H9 (cell line): Measurements from ENCODE around the gene SUPT3H. TPM values are rescaled to one million over a fixed set of nuclear protein-coding genes. Genes with fewer than 3 reads are reported as not detected.

ENCODE experiments used
- DNase-seq: peaks from one replicate; pipeline ENCODE4 v3.0.0-alpha.2; 2017
- H2AFZ ChIP-seq: one replicate; pipeline ENCODE4 v1.6.1; 2013; ENCODE audit warnings: mild to moderate bottlenecking, low read length, control low read depth, moderate library complexity
- H2AK5ac ChIP-seq: 2 replicates; pipeline ENCODE4 v1.6.1; 2013; ENCODE audit warnings: low read length, control low read depth, mixed read lengths; ENCODE audit not compliant: insufficient read length
- H2BK120ac ChIP-seq: one replicate; pipeline ENCODE4 v1.6.1; 2013; ENCODE audit warnings: low read depth, mild to moderate bottlenecking, low read length, control low read depth, inconsistent platforms; ENCODE audit not compliant: poor library complexity, severe bottlenecking
- H2BK12ac ChIP-seq: 2 replicates; pipeline ENCODE4 v1.6.1; 2013; ENCODE audit warnings: low read length, control low read depth, mixed read lengths, low read depth; ENCODE audit not compliant: insufficient read length
- H2BK15ac ChIP-seq: 2 replicates; pipeline ENCODE4 v1.6.1; 2013; ENCODE audit warnings: low read depth, low read length, control low read depth
- H2BK20ac ChIP-seq: one replicate; pipeline ENCODE4 v1.6.1; 2013; ENCODE audit warnings: low read depth, mild to moderate bottlenecking, low read length, control low read depth, inconsistent platforms; ENCODE audit not compliant: poor library complexity, severe bottlenecking
- H2BK5ac ChIP-seq: 2 replicates; pipeline ENCODE4 v1.6.1; 2013; ENCODE audit warnings: low read length, control low read depth, mixed read lengths; ENCODE audit not compliant: insufficient read length
- H3K14ac ChIP-seq: 2 replicates; pipeline ENCODE4 v1.6.1; 2013; ENCODE audit warnings: low read length, control low read depth; ENCODE audit not compliant: insufficient read depth
- H3K18ac ChIP-seq: 2 replicates; pipeline ENCODE4 v1.6.1; 2013; ENCODE audit warnings: low read depth, mild to moderate bottlenecking, mixed read lengths, low read length, control low read depth; ENCODE audit not compliant: insufficient read length
- H3K23ac ChIP-seq: 2 replicates; pipeline ENCODE4 v1.6.1; 2013; ENCODE audit warnings: low read length, control low read depth, mixed read lengths, low read depth; ENCODE audit not compliant: insufficient read length
- H3K23me2 ChIP-seq: 2 replicates; pipeline ENCODE4 v1.6.1; 2013; ENCODE audit warnings: low read depth, mild to moderate bottlenecking, mixed read lengths, low read length, control low read depth; ENCODE audit not compliant: insufficient read length, poor library complexity, severe bottlenecking
- H3K27ac ChIP-seq: 2 replicates; pipeline ENCODE4 v1.5.1; 2013; ENCODE audit warnings: low read length, control low read depth, mixed read lengths, low read depth; ENCODE audit not compliant: insufficient read length
- H3K27me3 ChIP-seq: 2 replicates; pipeline ENCODE4 v1.6.1; 2013; ENCODE audit warnings: low read length, control low read depth, inconsistent platforms; ENCODE audit not compliant: insufficient read depth
- H3K4ac ChIP-seq: 2 replicates; pipeline ENCODE4 v1.6.1; 2013; ENCODE audit warnings: low read depth, mild to moderate bottlenecking, control low read depth, inconsistent platforms, low read length, moderate library complexity
- H3K4me1 ChIP-seq: 2 replicates; pipeline ENCODE4 v1.6.1; 2013; ENCODE audit warnings: low read length, control low read depth, inconsistent platforms; ENCODE audit not compliant: insufficient read depth
- H3K4me2 ChIP-seq: 2 replicates; pipeline ENCODE4 v1.6.1; 2013; ENCODE audit warnings: low read length, control low read depth, mixed read lengths; ENCODE audit not compliant: insufficient read length, insufficient read depth
- H3K56ac ChIP-seq: 2 replicates; pipeline ENCODE4 v1.6.1; 2013; ENCODE audit warnings: low read depth, mild to moderate bottlenecking, mixed read lengths, low read length, control low read depth; ENCODE audit not compliant: insufficient read length
- H3K79me1 ChIP-seq: 2 replicates; pipeline ENCODE4 v1.6.1; 2013; ENCODE audit warnings: low read depth, mild to moderate bottlenecking, moderate library complexity, low read length, control low read depth, inconsistent platforms; ENCODE audit not compliant: insufficient read depth, poor library complexity, severe bottlenecking
- H3K79me2 ChIP-seq: 2 replicates; pipeline ENCODE4 v1.6.1; 2013; ENCODE audit warnings: low read length, control low read depth, inconsistent platforms; ENCODE audit not compliant: insufficient read depth
- H3K9ac ChIP-seq: 2 replicates; pipeline ENCODE4 v1.6.1; 2013; ENCODE audit warnings: low read length, control low read depth, mixed read lengths; ENCODE audit not compliant: insufficient read length; ENCODE audit errors: extremely low read depth
- H3K9me3 ChIP-seq: one replicate; pipeline ENCODE4 v1.6.1; 2013; ENCODE audit warnings: low read depth, low read length, inconsistent platforms; ENCODE audit not compliant: control insufficient read depth
- H3T11ph ChIP-seq: one replicate; pipeline ENCODE4 v1.6.1; 2013; ENCODE audit warnings: mild to moderate bottlenecking, low read length, control low read depth, inconsistent platforms
- H4K20me1 ChIP-seq: one replicate; pipeline ENCODE4 v1.6.1; 2013; ENCODE audit not compliant: control insufficient read depth, insufficient read length, insufficient read depth
- H4K5ac ChIP-seq: 2 replicates; pipeline ENCODE4 v1.6.1; 2013; ENCODE audit warnings: low read depth, mild to moderate bottlenecking, mixed read lengths, low read length, control low read depth; ENCODE audit not compliant: insufficient read length
- H4K8ac ChIP-seq: replicated peaks from 2 replicates; pipeline ENCODE4 v1.6.1; 2013; ENCODE audit warnings: low read length, control low read depth, mixed read lengths, low read depth; ENCODE audit not compliant: insufficient read length
- H4K91ac ChIP-seq: 2 replicates; pipeline ENCODE4 v1.6.1; 2013; ENCODE audit warnings: low read depth, mild to moderate bottlenecking, moderate library complexity, mixed read lengths, low read length, control low read depth; ENCODE audit not compliant: insufficient read length
- H3K27ac Mint-ChIP-seq, 3 experiments: 2 replicates in 2 of 3; 3 replicates in 1 of 3; pipeline ENCODE4 v1.8.0; 2020 to 2021; ENCODE audit warnings: mixed read lengths in 3 of 3, mild to moderate bottlenecking in 1 of 3, moderate library complexity in 1 of 3
- H3K27me3 Mint-ChIP-seq: 2 replicates; pipeline ENCODE4 v1.8.0; 2021; ENCODE audit warnings: low read depth, mild to moderate bottlenecking, moderate library complexity, mixed read lengths
- H3K36me3 Mint-ChIP-seq, 3 experiments: 2 replicates in 2 of 3; 3 replicates in 1 of 3; pipeline ENCODE4 v1.8.0; 2020 to 2021; ENCODE audit warnings: low read depth in 3 of 3, mixed read lengths in 3 of 3; ENCODE audit not compliant: insufficient read depth in 1 of 3
- H3K4me1 Mint-ChIP-seq, 2 experiments: 2 replicates each; pipeline ENCODE4 v1.8.0; 2020; ENCODE audit warnings: mixed read lengths in 2 of 2
- H3K4me3 Mint-ChIP-seq, 2 experiments: 2 replicates in 1 of 2; 3 replicates in 1 of 2; pipeline ENCODE4 v1.8.0; 2020 to 2021; ENCODE audit warnings: mild to moderate bottlenecking in 2 of 2, mixed read lengths in 2 of 2, moderate library complexity in 1 of 2
- H3K9me3 Mint-ChIP-seq, 2 experiments: 2 replicates in 1 of 2; 3 replicates in 1 of 2; pipeline ENCODE4 v1.8.0; 2020; ENCODE audit warnings: mild to moderate bottlenecking in 2 of 2, mixed read lengths in 2 of 2, moderate library complexity in 1 of 2
- CTCF ChIP-seq: fragments of 200-600 bp; sonication (generic); conservative IDR thresholded peaks from 3 replicates; pipeline ENCODE4 v1.8.0; 2021; ENCODE audit warnings: antibody characterized with exemption, mild to moderate bottlenecking
- WGBS: extraction: QIAGEN DNeasy Blood & Tissue Kit; methylation state at CpG from one replicate; pipeline ENCODE4 v1.1.7; 2013; ENCODE audit warnings: missing lambda C conversion rate, low lambda C conversion rate, mixed read lengths; ENCODE audit not compliant: insufficient read length; ENCODE audit errors: extremely low coverage; 5-methylcytosine and 5-hydroxymethylcytosine counted together
- total RNA-seq: library from RNA; stranded (reverse); gene quantifications from 2 replicates; pipeline ENCODE4 v1.2.1, GENCODE V29; 2021

The SUPT3H gene
- total RNA-seq, 1 experiment from 2014 or later: 22.5 TPM

GRCh38 chr6:45416700-45417099 is 39.0 kb upstream of the SUPT3H start:
- no peaks in the 10 kb centered on the region for H3K79me1 ChIP-seq
- no peak overlapping the region for H2BK5ac ChIP-seq
- H4K91ac ChIP-seq: no peak overlapping the region
- no CpG with 5 or more reads among the region's 2 CpGs for WGBS
- no peak overlapping the region for H3K14ac ChIP-seq
- H3K9ac ChIP-seq: no peak overlapping the region
- no peak overlapping the region for H3T11ph ChIP-seq
- no peak overlapping the region for H2AFZ ChIP-seq
- H3K27me3 ChIP-seq: peaks cover 23% of the 10 kb centered on the region; the same call in 1 of the 2 replicates
- no peaks in the 10 kb centered on the region for H3K79me2 ChIP-seq
- H3K4ac ChIP-seq: no peak overlapping the region
- Mint-ChIP-seq H3K4me3 (no peak overlapping the region), H3K27me3 (peaks cover 60% of the 10 kb centered on the region), H3K9me3 (no peaks in the 10 kb centered on the region; a peak in 1 of 5 replicates), H3K27ac (no peak overlapping the region), H3K36me3 (no peaks in the 10 kb centered on the region), H3K4me1 (peaks cover 23 to 24% of the 10 kb centered on the region in 2 experiments)
- H3K27ac ChIP-seq: no peak overlapping the region
- no peaks in the 10 kb centered on the region for H3K4me1 ChIP-seq
- H3K56ac ChIP-seq: no peak overlapping the region
- no peak overlapping the region for H4K8ac ChIP-seq
- no peaks in the 10 kb centered on the region for H3K9me3 ChIP-seq
- H3K18ac ChIP-seq: no peak overlapping the region
- no peak for DNase-seq
- no peak overlapping the region for H2BK15ac ChIP-seq
- H3K4me2 ChIP-seq: no peak overlapping the region
- peaks cover 15% of the 10 kb centered on the region for H3K23me2 ChIP-seq
- H2BK120ac ChIP-seq: no peak overlapping the region
- no peak overlapping the region for H3K23ac ChIP-seq
- no peak for TF ChIP-seq CTCF
- H4K5ac ChIP-seq: no peak overlapping the region
- no peak overlapping the region for H2BK20ac ChIP-seq
- no peak overlapping the region for H2AK5ac ChIP-seq
- no peaks in the 10 kb centered on the region for H4K20me1 ChIP-seq
- no peak overlapping the region for H2BK12ac ChIP-seq
